ENCODE measurements around the gene TRPC3.

DNA sequence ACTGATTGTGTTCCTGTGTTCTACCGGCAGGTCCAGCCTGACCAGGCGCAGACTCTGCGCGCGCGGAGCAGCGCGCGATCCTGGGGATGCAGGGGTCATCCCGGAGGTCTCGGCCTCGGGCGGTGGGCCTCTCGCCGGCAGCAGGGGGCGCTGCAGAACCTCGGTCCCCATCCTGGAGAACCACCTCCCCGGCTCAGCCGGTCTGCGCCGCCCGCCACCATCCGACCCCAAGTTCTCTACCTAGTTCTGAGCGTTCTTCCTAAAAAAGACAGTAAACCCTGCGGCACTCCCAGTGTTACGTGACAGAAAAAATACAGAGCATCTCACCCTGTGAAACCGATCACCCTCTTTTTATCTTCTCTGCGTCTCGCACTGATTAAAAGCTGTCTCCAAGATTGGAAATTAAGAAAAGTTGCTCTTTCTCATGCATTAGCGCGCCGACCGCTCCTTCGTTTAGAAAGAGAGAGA is 1.6 kb downstream of the TRPC3 start:
- peak; percentile 47 to 82 (median 60) for TF ChIP-seq CTCF (IDR thresholded peaks at IDR 0.05)
- TF ChIP-seq POLR2A (IDR thresholded peaks at IDR 0.05), result no peak
